DOHH2 (cell line): ENCODE data around the gene SLC8A1.

Experiments used
- CTCF ChIP-seq: fragments of 200-600 bp; sonication (generic); IDR thresholded peaks from one replicate; pipeline ENCODE4 v1.5.1; 2014; ENCODE audit warnings: antibody characterized with exemption, mild to moderate bottlenecking, low read depth, low read length; ENCODE audit not compliant: poor library complexity, severe bottlenecking
- EZH2phosphoT487 ChIP-seq: fragments of 200-600 bp; sonication (generic); IDR thresholded peaks from 2 replicates; pipeline ENCODE4 v1.6.1; 2017; ENCODE audit warnings: borderline replicate concordance, mild to moderate bottlenecking, antibody characterized with exemption, low read length, moderate library complexity, mixed read lengths

GRCh38 chr2:40346535-40347354, 105.1 kb downstream of the SLC8A1 start:
- TF ChIP-seq CTCF (no peak), EZH2phosphoT487 (no peak)
